PC-9 (cell line): ENCODE measurements around the gene STK35. TPM values are rescaled to one million over a fixed set of nuclear protein-coding genes. Genes with fewer than 3 reads are reported as not detected.

Source experiments
- BruUV-seq: library from RNA; stranded (reverse); fragments of 400-500 nt; replicated peaks from 2 replicates; lab custom pipeline; 2021; lab: Mats Ljungman, UMichigan
- CTCF ChIA-PET: fragments of 300-600 bp; sonication (Branson Sonifier 250); formaldehyde crosslinking; loops from one replicate; lab custom pipeline; 2022; ENCODE audit warnings: antibody characterized with exemption; lab: Charles Lee
- POLR2A ChIA-PET: fragments of 300-600 bp; sonication (Branson Sonifier 250); formaldehyde crosslinking; loops from one replicate; lab custom pipeline; 2022; ENCODE audit warnings: antibody characterized with exemption; ENCODE audit not compliant: unreplicated experiment; lab: Charles Lee
- DNase-seq, 2 experiments: peaks; one replicate each; pipeline versions ENCODE4 v3.0.0 to v3.0.0-alpha.2; 2015 to 2022; ENCODE audit warnings: mixed read lengths in 1 of 2
- H2AFZ ChIP-seq: fragments of 200-600 bp; sonication (generic); 2 replicates; pipeline ENCODE4 v1.8.1; 2017; ENCODE audit warnings: antibody characterized with exemption
- H3F3A ChIP-seq: fragments of 200-600 bp; sonication (generic); 2 replicates; pipeline ENCODE4 v1.8.1; 2017; ENCODE audit warnings: antibody characterized with exemption, mild to moderate bottlenecking, low read depth; ENCODE audit not compliant: insufficient read depth
- H3K27ac ChIP-seq: fragments of 200-600 bp; sonication (generic); 2 replicates; pipeline ENCODE4 v1.6.1; 2016; ENCODE audit warnings: mixed run types
- H3K27me3 ChIP-seq: fragments of 200-600 bp; sonication (generic); 2 replicates; pipeline ENCODE4 v1.6.1; 2016; ENCODE audit warnings: low read depth, mixed run types; ENCODE audit not compliant: insufficient read depth
- H3K36me3 ChIP-seq: fragments of 200-600 bp; sonication (generic); 2 replicates; pipeline ENCODE4 v1.6.1; 2016; ENCODE audit warnings: low read depth, mixed run types
- H3K4me1 ChIP-seq: fragments of 200-600 bp; sonication (generic); replicated peaks from 2 replicates; pipeline ENCODE4 v1.6.1; 2016; ENCODE audit warnings: mixed run types; ENCODE audit not compliant: insufficient read depth
- H3K4me2 ChIP-seq: fragments of 200-600 bp; sonication (generic); 2 replicates; pipeline ENCODE4 v1.6.1; 2017; ENCODE audit warnings: mixed run types
- H3K4me3 ChIP-seq: fragments of 200-600 bp; sonication (generic); 2 replicates; pipeline ENCODE4 v1.6.1; 2016; ENCODE audit warnings: mixed run types
- H3K79me2 ChIP-seq: fragments of 200-600 bp; sonication (generic); 2 replicates; pipeline ENCODE4 v1.6.1; 2017; ENCODE audit warnings: low read depth, mixed run types
- H3K9me2 ChIP-seq: fragments of 200-600 bp; sonication (generic); 2 replicates; pipeline ENCODE4 v1.8.1; 2017; ENCODE audit warnings: mild to moderate bottlenecking; ENCODE audit not compliant: insufficient read depth
- H3K9me3 ChIP-seq: fragments of 200-600 bp; sonication (generic); 2 replicates; pipeline ENCODE4 v1.8.1; 2016; ENCODE audit warnings: low read depth; ENCODE audit not compliant: insufficient read depth
- H4K20me1 ChIP-seq: fragments of 200-600 bp; sonication (generic); 2 replicates; pipeline ENCODE4 v1.8.1; 2017; ENCODE audit not compliant: insufficient read depth
- CTCF ChIP-seq: fragments of 200-600 bp; sonication (generic); conservative IDR thresholded peaks from 2 replicates; pipeline ENCODE4 v1.6.1; 2017; ENCODE audit warnings: mixed run types, antibody characterized with exemption, mild to moderate bottlenecking, moderate library complexity
- EZH2 ChIP-seq: fragments of 200-600 bp; sonication (generic); IDR thresholded peaks from 2 replicates; pipeline ENCODE4 v1.8.0; 2017; ENCODE audit warnings: antibody characterized with exemption, low read depth
- intact Hi-C: fragments of 100-400 bp; cut with micrococcal nuclease; formaldehyde crosslinking; loops from one replicate; pipeline ENCODE4 v1.10.0; 2022; ENCODE audit not compliant: unreplicated experiment
- total RNA-seq: library from RNA; stranded (reverse); gene quantifications from 2 replicates; pipeline ENCODE4 v1.2.3, GENCODE V29; 2021

Gene STK35
- total RNA-seq, 1 experiment from 2014 or later, result 36.7 TPM

DNA sequence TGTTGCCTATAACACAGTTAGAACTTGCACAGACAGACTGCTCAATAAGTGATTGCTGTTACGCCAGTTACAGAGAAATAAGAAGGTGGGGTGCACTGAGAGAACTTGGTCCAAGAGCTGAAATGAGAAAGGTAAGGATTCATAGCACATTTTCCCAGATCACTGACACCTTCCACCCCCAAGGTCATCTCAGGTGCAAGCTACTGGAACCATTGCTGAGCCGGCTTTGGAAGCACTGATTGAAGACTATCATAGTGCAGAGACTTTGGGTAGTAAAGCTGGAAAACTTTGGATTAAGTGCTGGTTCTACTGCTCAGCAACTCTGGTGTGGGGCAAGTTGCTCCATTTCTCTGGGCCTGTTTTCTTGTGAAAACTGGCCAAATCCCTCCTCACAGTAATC, 38.1 kb downstream of the STK35 start:
- DNase-seq, result no peak
- Histone ChIP-seq H3F3A (no peaks in the 10 kb centered on the region), H3K9me3 (no peaks in the 10 kb centered on the region), H3K4me1 (0 out of 2 replicates have a peak, but pooled peaks cover 1% of the 10 kb centered on the region), H3K4me3 (no peak overlapping the region), H4K20me1 (peaks cover 60% of the 10 kb centered on the region), H3K36me3 (no peaks in the 10 kb centered on the region), H3K27ac (no peak overlapping the region), H3K9me2 (no peaks in the 10 kb centered on the region), H3K27me3 (no peaks in the 10 kb centered on the region), H3K4me2 (no peak overlapping the region), H2AFZ (no peak overlapping the region), H3K79me2 (peaks cover 61% of the 10 kb centered on the region)
- intact Hi-C loops, result no loop called here
- BruUV-seq, result no TSS peak
- TF ChIP-seq CTCF, result no peak
- no peak for TF ChIP-seq EZH2
- ChIA-PET CTCF (no interaction called here), POLR2A (no interaction called here)

DNA sequence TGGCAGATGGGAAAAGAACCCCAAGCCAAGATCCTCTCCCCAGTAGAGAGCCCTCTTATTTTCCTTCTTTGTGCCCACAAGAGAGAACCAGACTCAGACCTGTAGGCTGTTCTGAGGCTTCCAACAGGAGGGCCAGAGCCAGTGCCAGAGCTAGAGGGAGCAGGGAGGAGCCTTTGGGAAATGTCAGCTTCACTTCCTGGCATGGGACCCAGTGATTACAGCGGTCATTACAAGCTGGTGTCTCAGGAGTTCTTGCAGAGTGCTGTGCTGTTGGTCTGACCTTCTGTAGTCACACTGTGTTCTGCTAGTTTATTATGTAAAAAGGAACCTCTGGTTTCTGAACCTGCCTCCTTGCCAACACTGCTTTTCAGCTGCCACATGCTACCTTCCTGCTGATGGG, 38.9 kb downstream of the STK35 start:
- Histone ChIP-seq H3K4me1 (no peaks in the 10 kb centered on the region), H3K36me3 (no peaks in the 10 kb centered on the region), H3F3A (no peaks in the 10 kb centered on the region), H3K9me2 (no peaks in the 10 kb centered on the region), H3K4me3 (no peak overlapping the region), H4K20me1 (peaks cover 53% of the 10 kb centered on the region), H3K4me2 (no peak overlapping the region), H3K9me3 (no peaks in the 10 kb centered on the region), H3K27ac (no peak overlapping the region), H3K27me3 (no peaks in the 10 kb centered on the region), H2AFZ (no peak overlapping the region), H3K79me2 (peaks cover 52% of the 10 kb centered on the region)
- DNase-seq, result no peak
- BruUV-seq, result no TSS peak
- intact Hi-C loops, result no loop called here
- CTCF ChIA-PET, result interaction anchor here (0.6 kb wide), 2 partner anchors 9 to 353 kb away, joined by 3 to 4 read pairs; no protein-coding TSS in a partner anchor
- TF ChIP-seq EZH2 (no peak), CTCF (no peak)
- POLR2A ChIA-PET, result no interaction called here

GRCh38 chr20:2141600-2142575, 40.3 kb downstream of the STK35 start:
- Histone ChIP-seq H4K20me1 (peaks cover 39% of the 10 kb centered on the region), H3K27ac (no peak overlapping the region), H3K4me2 (no peak overlapping the region), H3K27me3 (no peaks in the 10 kb centered on the region), H3K79me2 (peaks cover 39% of the 10 kb centered on the region), H3K9me3 (no peaks in the 10 kb centered on the region), H3F3A (no peaks in the 10 kb centered on the region), H3K4me3 (no peak overlapping the region), H3K9me2 (no peaks in the 10 kb centered on the region), H3K4me1 (no peaks in the 10 kb centered on the region), H3K36me3 (no peaks in the 10 kb centered on the region), H2AFZ (no peak overlapping the region)
- CTCF ChIA-PET, result interaction anchor here (0.6 kb wide), 1 partner anchor 40 kb away, joined by 3 read pairs; the partner anchor contains the start of gene STK35
- no peak for TF ChIP-seq CTCF
- TF ChIP-seq EZH2, result no peak
- BruUV-seq, result no TSS peak
- intact Hi-C loops, result no loop called here
- POLR2A ChIA-PET, result interaction anchor here (0.5 kb wide), 1 partner anchor 10 kb away, joined by 6 read pairs; no protein-coding TSS in a partner anchor
- DNase-seq, result no peak
